HG02588 (cell line): ENCODE data around the gene CCDC170.
"Not testable (repeated sequence)": the region's sequence is repeated elsewhere in the genome, so short reads cannot be mapped to it uniquely, and the experiment has no call there.

Experiments
- ATAC-seq: cut with Tn5 transposase; IDR thresholded peaks from one replicate; pipeline ENCODE4 v1.9.1; 2021; ENCODE audit warnings: mild to moderate bottlenecking, moderate library complexity; ENCODE audit not compliant: unreplicated experiment

Gene CCDC170

GRCh38 chr6:151544884-151545283, 51.1 kb downstream of the CCDC170 start:
- not testable (repeated sequence) for ATAC-seq

- no peak for ATAC-seq
These were observed 53.3 kb downstream of the CCDC170 start for GRCh38 chr6:151546941-151547659.

- ATAC-seq: no peak
These were observed 54.4 kb downstream of the CCDC170 start for GRCh38 chr6:151548201-151548600.

- ATAC-seq: no peak
These were observed 56.0 kb downstream of the CCDC170 start for GRCh38 chr6:151549790-151550189.

- ATAC-seq: no peak
These were observed 56.8 kb downstream of the CCDC170 start for GRCh38 chr6:151550618-151551017.

- ATAC-seq: no peak
These were observed 57.5 kb downstream of the CCDC170 start for GRCh38 chr6:151551223-151551857.

GRCh38 chr6:151553416-151554165, 59.8 kb downstream of the CCDC170 start:
- ATAC-seq: no peak

GRCh38 chr6:151561238-151561637, 67.4 kb downstream of the CCDC170 start:
- no peak for ATAC-seq

- no peak for ATAC-seq
These were observed 70.8 kb downstream of the CCDC170 start for GRCh38 chr6:151564654-151565053.

- ATAC-seq: no peak
These were observed 72.1 kb downstream of the CCDC170 start for GRCh38 chr6:151565940-151566339.

GRCh38 chr6:151566557-151566956, 72.7 kb downstream of the CCDC170 start:
- no peak for ATAC-seq

GRCh38 chr6:151576633-151577032, 82.8 kb downstream of the CCDC170 start:
- ATAC-seq: no peak

- ATAC-seq: no peak
These were observed 83.4 kb downstream of the CCDC170 start for GRCh38 chr6:151577257-151577656.

GRCh38 chr6:151585741-151586140, 91.9 kb downstream of the CCDC170 start:
- no peak for ATAC-seq

- no peak for ATAC-seq
These were observed 95.8 kb downstream of the CCDC170 start for GRCh38 chr6:151589667-151590066.

- ATAC-seq: no peak
These were observed 96.9 kb downstream of the CCDC170 start for GRCh38 chr6:151590742-151591141.

GRCh38 chr6:151592449-151593159, 98.8 kb downstream of the CCDC170 start:
- ATAC-seq: no peak

- ATAC-seq: no peak
These were observed 115.5 kb downstream of the CCDC170 start for GRCh38 chr6:151609146-151609902.

GRCh38 chr6:151610326-151610725, 116.5 kb downstream of the CCDC170 start:
- ATAC-seq: no peak

GRCh38 chr6:151614630-151615029, 120.8 kb downstream of the CCDC170 start:
- no peak for ATAC-seq
